WTC11 (cell line): ENCODE data around the gene LRRC14B. TPM values are rescaled to one million over a fixed set of nuclear protein-coding genes. Genes with fewer than 3 reads are reported as not detected.

Source experiments
- ATAC-seq: fragments of 200-7000 bp; cut with Tn5 transposase; 2 replicates; pipeline ENCODE4 v1.10.0; 2021; ENCODE audit warnings: mild to moderate bottlenecking, moderate library complexity
- CTCF ChIA-PET: fragments of 300-600 bp; sonication (Branson Sonifier 250); formaldehyde crosslinking; loops from one replicate; lab custom pipeline; 2021; ENCODE audit warnings: antibody characterized with exemption; lab: Charles Lee
- POLR2A ChIA-PET: fragments of 350-600 bp; sonication (Branson Sonifier 250); formaldehyde crosslinking; loops from one replicate; lab custom pipeline; 2021; ENCODE audit warnings: antibody characterized with exemption; lab: Charles Lee
- DNase-seq: peaks from one replicate; pipeline ENCODE4 v3.0.0; 2021; ENCODE audit warnings: low spot score
- H3K27ac Mint-ChIP-seq: 2 replicates; pipeline ENCODE4 v1.8.0; 2021; ENCODE audit warnings: mixed read lengths
- H3K27me3 Mint-ChIP-seq: 2 replicates; pipeline ENCODE4 v1.8.0; 2021; ENCODE audit warnings: low read depth, mild to moderate bottlenecking, moderate library complexity, mixed read lengths
- H3K36me3 Mint-ChIP-seq: 2 replicates; pipeline ENCODE4 v1.8.0; 2021; ENCODE audit warnings: mixed read lengths
- H3K4me1 Mint-ChIP-seq: 2 replicates; pipeline ENCODE4 v1.8.0; 2022; ENCODE audit warnings: mixed read lengths
- H3K4me3 Mint-ChIP-seq: 2 replicates; pipeline ENCODE4 v1.8.0; 2021; ENCODE audit warnings: mild to moderate bottlenecking, moderate library complexity, mixed read lengths
- H3K9me3 Mint-ChIP-seq: 2 replicates; pipeline ENCODE4 v1.8.0; 2021; ENCODE audit warnings: mixed read lengths
- ETV6 ChIP-seq: sonication (generic); formaldehyde crosslinking; IDR thresholded peaks from 2 replicates; pipeline ENCODE4 v1.8.1; 2022; ENCODE audit warnings: mild to moderate bottlenecking, missing genetic modification reagents
- FOXJ3 ChIP-seq: sonication (generic); formaldehyde crosslinking; IDR thresholded peaks from 2 replicates; pipeline ENCODE4 v1.9.0; 2021; ENCODE audit warnings: missing genetic modification reagents, mild to moderate bottlenecking, borderline replicate concordance
- HMGA2 ChIP-seq: fragments of 250-450 bp; sonication (Bioruptor Pico); IDR thresholded peaks from 2 replicates; pipeline ENCODE4 v1.4.0; 2021; ENCODE audit warnings: mild to moderate bottlenecking, moderate library complexity
- OVOL2 ChIP-seq: fragments of 250-450 bp; sonication (Bioruptor Pico); IDR thresholded peaks from 2 replicates; pipeline ENCODE4 v1.9.0; 2021; ENCODE audit warnings: mild to moderate bottlenecking, borderline replicate concordance
- RELA ChIP-seq: sonication (generic); formaldehyde crosslinking; IDR thresholded peaks from 2 replicates; pipeline ENCODE4 v1.8.1; 2022; ENCODE audit warnings: missing genetic modification reagents, mild to moderate bottlenecking, borderline replicate concordance
- total RNA-seq: library from RNA; stranded (reverse); gene quantifications from 3 replicates; pipeline ENCODE4 v1.2.3, GENCODE V29; 2021
- TF ChIP-seq, protein P1 (sequence below): sonication (generic); formaldehyde crosslinking; IDR thresholded peaks from 2 replicates; pipeline ENCODE4 v1.8.1; 2023; ENCODE audit warnings: mild to moderate bottlenecking, missing genetic modification reagents
- TF ChIP-seq, protein P2 (sequence below): sonication (generic); formaldehyde crosslinking; IDR thresholded peaks from 2 replicates; pipeline ENCODE4 v1.8.0; 2022; ENCODE audit warnings: mild to moderate bottlenecking, missing genetic modification reagents
- TF ChIP-seq, protein P3 (sequence below): sonication (generic); formaldehyde crosslinking; IDR thresholded peaks from 2 replicates; pipeline ENCODE4 v1.8.0; 2022; ENCODE audit warnings: mild to moderate bottlenecking, missing genetic modification reagents
- TF ChIP-seq, protein P4 (sequence below): sonication (generic); formaldehyde crosslinking; IDR thresholded peaks from 2 replicates; pipeline ENCODE4 v1.8.1; 2022; ENCODE audit warnings: low read depth, missing genetic modification reagents, borderline replicate concordance
- TF ChIP-seq, protein P5 (sequence below): sonication (generic); formaldehyde crosslinking; IDR thresholded peaks from 2 replicates; pipeline ENCODE4 v1.8.0; 2023; ENCODE audit warnings: missing genetic modification reagents, mild to moderate bottlenecking, borderline replicate concordance
- TF ChIP-seq, protein P6 (sequence below): fragments of 250-450 bp; sonication (Bioruptor Pico); IDR thresholded peaks from 2 replicates; pipeline ENCODE4 v1.9.0; 2021; ENCODE audit warnings: moderate library complexity, mild to moderate bottlenecking, inconsistent platforms, borderline replicate concordance
- TF ChIP-seq, protein P7 (sequence below): sonication (generic); formaldehyde crosslinking; IDR thresholded peaks from 2 replicates; pipeline ENCODE4 v1.8.1; 2023; ENCODE audit warnings: mild to moderate bottlenecking, missing genetic modification reagents, moderate library complexity

The LRRC14B gene
- total RNA-seq, 1 experiment from 2014 or later: not detected

DNA sequence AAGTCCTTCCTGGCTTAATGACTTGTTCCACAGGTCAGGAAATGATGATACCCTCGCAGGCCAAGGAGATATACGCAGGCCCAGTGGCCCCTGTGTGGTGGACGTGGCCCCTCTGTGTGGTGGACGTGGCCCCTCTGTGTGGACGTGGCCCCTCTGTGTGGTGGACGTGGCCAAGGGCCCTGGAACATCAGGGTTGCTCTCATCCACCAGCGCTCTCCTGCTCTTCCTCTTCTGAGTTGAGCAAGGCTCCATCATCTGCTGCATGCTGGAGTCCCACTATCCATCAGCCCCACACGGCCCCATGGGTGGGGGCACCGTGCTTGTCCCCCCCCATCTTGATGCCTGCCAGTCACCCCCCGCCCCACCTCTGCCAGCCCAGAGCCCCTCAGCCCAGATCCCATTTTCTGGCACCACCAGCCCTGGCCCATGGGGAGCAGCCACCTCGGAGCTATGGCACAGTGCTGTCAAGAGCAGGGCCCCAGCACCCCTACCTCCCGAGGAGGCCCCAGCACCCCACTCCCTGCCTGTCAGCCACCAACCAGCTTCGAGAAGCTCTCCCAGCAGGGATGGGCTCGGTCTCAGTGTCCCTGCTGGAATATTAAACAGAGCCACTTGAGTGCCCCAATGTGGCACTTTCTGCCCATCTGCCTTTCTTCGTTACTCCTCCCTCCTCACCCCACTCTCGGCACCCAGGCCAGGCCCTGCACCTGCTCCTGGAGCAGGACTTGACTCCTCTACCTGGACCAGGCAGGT lies 8.1 kb downstream of the LRRC14B start:
- DNase-seq: no peak
- no peak overlapping the region for H3K4me3 Mint-ChIP-seq
- no peak overlapping the region for H3K27ac Mint-ChIP-seq
- peaks cover 10% of the 10 kb centered on the region for H3K36me3 Mint-ChIP-seq
- no peaks in the 10 kb centered on the region for H3K9me3 Mint-ChIP-seq
- CTCF ChIA-PET: interaction anchor here (0.8 to 1.6 kb wide), 3 partner anchors 8 to 247 kb away, joined by 3 to 9 read pairs (median 3); partner anchors contain the start of gene LRRC14B
- POLR2A ChIA-PET: no interaction called here
- peaks cover 11% of the 10 kb centered on the region for H3K4me1 Mint-ChIP-seq
- no peak for ATAC-seq
- H3K27me3 Mint-ChIP-seq: no peaks in the 10 kb centered on the region
- TF ChIP-seq ETV6 (CRISPR knock-in tag): no peak
- TF ChIP-seq, protein P1, sequence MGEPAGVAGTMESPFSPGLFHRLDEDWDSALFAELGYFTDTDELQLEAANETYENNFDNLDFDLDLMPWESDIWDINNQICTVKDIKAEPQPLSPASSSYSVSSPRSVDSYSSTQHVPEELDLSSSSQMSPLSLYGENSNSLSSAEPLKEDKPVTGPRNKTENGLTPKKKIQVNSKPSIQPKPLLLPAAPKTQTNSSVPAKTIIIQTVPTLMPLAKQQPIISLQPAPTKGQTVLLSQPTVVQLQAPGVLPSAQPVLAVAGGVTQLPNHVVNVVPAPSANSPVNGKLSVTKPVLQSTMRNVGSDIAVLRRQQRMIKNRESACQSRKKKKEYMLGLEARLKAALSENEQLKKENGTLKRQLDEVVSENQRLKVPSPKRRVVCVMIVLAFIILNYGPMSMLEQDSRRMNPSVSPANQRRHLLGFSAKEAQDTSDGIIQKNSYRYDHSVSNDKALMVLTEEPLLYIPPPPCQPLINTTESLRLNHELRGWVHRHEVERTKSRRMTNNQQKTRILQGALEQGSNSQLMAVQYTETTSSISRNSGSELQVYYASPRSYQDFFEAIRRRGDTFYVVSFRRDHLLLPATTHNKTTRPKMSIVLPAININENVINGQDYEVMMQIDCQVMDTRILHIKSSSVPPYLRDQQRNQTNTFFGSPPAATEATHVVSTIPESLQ (CRISPR knock-in tag): no peak
- TF ChIP-seq, protein P2, sequence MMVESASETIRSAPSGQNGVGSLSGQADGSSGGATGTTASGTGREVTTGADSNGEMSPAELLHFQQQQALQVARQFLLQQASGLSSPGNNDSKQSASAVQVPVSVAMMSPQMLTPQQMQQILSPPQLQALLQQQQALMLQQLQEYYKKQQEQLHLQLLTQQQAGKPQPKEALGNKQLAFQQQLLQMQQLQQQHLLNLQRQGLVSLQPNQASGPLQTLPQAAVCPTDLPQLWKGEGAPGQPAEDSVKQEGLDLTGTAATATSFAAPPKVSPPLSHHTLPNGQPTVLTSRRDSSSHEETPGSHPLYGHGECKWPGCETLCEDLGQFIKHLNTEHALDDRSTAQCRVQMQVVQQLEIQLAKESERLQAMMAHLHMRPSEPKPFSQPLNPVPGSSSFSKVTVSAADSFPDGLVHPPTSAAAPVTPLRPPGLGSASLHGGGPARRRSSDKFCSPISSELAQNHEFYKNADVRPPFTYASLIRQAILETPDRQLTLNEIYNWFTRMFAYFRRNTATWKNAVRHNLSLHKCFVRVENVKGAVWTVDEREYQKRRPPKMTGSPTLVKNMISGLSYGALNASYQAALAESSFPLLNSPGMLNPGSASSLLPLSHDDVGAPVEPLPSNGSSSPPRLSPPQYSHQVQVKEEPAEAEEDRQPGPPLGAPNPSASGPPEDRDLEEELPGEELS (CRISPR knock-in tag): no peak
- TF ChIP-seq, protein P3, sequence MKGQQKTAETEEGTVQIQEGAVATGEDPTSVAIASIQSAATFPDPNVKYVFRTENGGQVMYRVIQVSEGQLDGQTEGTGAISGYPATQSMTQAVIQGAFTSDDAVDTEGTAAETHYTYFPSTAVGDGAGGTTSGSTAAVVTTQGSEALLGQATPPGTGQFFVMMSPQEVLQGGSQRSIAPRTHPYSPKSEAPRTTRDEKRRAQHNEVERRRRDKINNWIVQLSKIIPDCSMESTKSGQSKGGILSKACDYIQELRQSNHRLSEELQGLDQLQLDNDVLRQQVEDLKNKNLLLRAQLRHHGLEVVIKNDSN (CRISPR knock-in tag): no peak
- TF ChIP-seq, protein P4, sequence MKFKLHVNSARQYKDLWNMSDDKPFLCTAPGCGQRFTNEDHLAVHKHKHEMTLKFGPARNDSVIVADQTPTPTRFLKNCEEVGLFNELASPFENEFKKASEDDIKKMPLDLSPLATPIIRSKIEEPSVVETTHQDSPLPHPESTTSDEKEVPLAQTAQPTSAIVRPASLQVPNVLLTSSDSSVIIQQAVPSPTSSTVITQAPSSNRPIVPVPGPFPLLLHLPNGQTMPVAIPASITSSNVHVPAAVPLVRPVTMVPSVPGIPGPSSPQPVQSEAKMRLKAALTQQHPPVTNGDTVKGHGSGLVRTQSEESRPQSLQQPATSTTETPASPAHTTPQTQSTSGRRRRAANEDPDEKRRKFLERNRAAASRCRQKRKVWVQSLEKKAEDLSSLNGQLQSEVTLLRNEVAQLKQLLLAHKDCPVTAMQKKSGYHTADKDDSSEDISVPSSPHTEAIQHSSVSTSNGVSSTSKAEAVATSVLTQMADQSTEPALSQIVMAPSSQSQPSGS: no peak
- TF ChIP-seq, protein P5, sequence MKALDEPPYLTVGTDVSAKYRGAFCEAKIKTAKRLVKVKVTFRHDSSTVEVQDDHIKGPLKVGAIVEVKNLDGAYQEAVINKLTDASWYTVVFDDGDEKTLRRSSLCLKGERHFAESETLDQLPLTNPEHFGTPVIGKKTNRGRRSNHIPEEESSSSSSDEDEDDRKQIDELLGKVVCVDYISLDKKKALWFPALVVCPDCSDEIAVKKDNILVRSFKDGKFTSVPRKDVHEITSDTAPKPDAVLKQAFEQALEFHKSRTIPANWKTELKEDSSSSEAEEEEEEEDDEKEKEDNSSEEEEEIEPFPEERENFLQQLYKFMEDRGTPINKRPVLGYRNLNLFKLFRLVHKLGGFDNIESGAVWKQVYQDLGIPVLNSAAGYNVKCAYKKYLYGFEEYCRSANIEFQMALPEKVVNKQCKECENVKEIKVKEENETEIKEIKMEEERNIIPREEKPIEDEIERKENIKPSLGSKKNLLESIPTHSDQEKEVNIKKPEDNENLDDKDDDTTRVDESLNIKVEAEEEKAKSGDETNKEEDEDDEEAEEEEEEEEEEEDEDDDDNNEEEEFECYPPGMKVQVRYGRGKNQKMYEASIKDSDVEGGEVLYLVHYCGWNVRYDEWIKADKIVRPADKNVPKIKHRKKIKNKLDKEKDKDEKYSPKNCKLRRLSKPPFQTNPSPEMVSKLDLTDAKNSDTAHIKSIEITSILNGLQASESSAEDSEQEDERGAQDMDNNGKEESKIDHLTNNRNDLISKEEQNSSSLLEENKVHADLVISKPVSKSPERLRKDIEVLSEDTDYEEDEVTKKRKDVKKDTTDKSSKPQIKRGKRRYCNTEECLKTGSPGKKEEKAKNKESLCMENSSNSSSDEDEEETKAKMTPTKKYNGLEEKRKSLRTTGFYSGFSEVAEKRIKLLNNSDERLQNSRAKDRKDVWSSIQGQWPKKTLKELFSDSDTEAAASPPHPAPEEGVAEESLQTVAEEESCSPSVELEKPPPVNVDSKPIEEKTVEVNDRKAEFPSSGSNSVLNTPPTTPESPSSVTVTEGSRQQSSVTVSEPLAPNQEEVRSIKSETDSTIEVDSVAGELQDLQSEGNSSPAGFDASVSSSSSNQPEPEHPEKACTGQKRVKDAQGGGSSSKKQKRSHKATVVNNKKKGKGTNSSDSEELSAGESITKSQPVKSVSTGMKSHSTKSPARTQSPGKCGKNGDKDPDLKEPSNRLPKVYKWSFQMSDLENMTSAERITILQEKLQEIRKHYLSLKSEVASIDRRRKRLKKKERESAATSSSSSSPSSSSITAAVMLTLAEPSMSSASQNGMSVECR (CRISPR knock-in tag): no peak
- TF ChIP-seq, protein P6, sequence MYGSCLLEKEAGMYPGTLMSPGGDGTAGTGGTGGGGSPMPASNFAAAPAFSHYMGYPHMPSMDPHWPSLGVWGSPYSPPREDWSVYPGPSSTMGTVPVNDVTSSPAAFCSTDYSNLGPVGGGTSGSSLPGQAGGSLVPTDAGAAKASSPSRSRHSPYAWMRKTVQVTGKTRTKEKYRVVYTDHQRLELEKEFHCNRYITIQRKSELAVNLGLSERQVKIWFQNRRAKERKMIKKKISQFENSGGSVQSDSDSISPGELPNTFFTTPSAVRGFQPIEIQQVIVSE (CRISPR knock-in tag): no peak
- no peak for TF ChIP-seq OVOL2 (CRISPR knock-in tag)
- TF ChIP-seq FOXJ3 (CRISPR knock-in tag): no peak
- TF ChIP-seq, protein P7, sequence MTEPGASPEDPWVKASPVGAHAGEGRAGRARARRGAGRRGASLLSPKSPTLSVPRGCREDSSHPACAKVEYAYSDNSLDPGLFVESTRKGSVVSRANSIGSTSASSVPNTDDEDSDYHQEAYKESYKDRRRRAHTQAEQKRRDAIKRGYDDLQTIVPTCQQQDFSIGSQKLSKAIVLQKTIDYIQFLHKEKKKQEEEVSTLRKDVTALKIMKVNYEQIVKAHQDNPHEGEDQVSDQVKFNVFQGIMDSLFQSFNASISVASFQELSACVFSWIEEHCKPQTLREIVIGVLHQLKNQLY (CRISPR knock-in tag): no peak
- no peak for TF ChIP-seq HMGA2
- TF ChIP-seq RELA (CRISPR knock-in tag): no peak
